Thyroid gland (tissue), 4 donors: ENCODE results near the gene TSPAN7. TPM values are rescaled to one million over a fixed set of nuclear protein-coding genes. Genes with fewer than 3 reads are reported as not detected.

Experiments
- DNase-seq, 2 donors: peaks; one replicate each; pipeline ENCODE4 v3.0.0-alpha.2; 2019
- H3K27ac ChIP-seq, 3 donors: fragments of 200-600 bp; sonication (generic); 1 replicate in 2 of 3; 2 replicates in 1 of 3; pipeline ENCODE4 v1.5.1; 2016 to 2019; ENCODE audit warnings: mild to moderate bottlenecking in 1 of 3, moderate library complexity in 1 of 3
- H3K27me3 ChIP-seq: fragments of 200-600 bp; sonication (generic); one replicate; pipeline ENCODE4 v1.5.1; 2019
- H3K36me3 ChIP-seq, 2 donors: fragments of 200-600 bp; sonication (generic); one replicate each; pipeline ENCODE4 v1.5.1; 2016 to 2019
- H3K4me1 ChIP-seq, 2 donors: fragments of 200-600 bp; sonication (generic); one replicate each; pipeline ENCODE4 v1.5.1; 2017 to 2019
- H3K4me3 ChIP-seq, 3 donors: fragments of 200-600 bp; sonication (generic); replicated peaks in 1 of 3; 1 replicate in 2 of 3; 2 replicates in 1 of 3; pipeline ENCODE4 v1.5.1; 2016; ENCODE audit warnings: mild to moderate bottlenecking in 1 of 3
- H3K9me3 ChIP-seq: fragments of 200-600 bp; sonication (generic); one replicate; pipeline ENCODE4 v1.5.1; 2017
- POLR2A ChIP-seq, 2 donors: fragments of 450-650 bp; IDR thresholded peaks; one replicate each; pipeline ENCODE4 v1.6.1; 2017; ENCODE audit warnings: antibody characterized with exemption in 2 of 2, mild to moderate bottlenecking in 2 of 2, moderate library complexity in 1 of 2
- WGBS, 2 donors: methylation state at CpG; one replicate each; pipeline ENCODE4 v1.1.5; 2017; 5-methylcytosine and 5-hydroxymethylcytosine counted together
- intact Hi-C: fragments of 100-400 bp; cut with DNase I; formaldehyde crosslinking; loops from one replicate; pipeline ENCODE4 v1.15.1; 2023
- total RNA-seq, 4 donors: library from RNA; depleted of rRNA; stranded (reverse); fragments of >200 nt; gene quantifications; one replicate each; pipeline ENCODE4 v1.2.3, GENCODE V29; 2016
- TF ChIP-seq, protein P1 (sequence below), 6 experiments: fragments of 200-600 bp in 3 of 6; fragments of 450-650 bp in 3 of 6; sonication (generic) in 3 of 6; IDR thresholded peaks; one replicate each; pipeline ENCODE4 v1.5.1; 2016 to 2019; ENCODE audit warnings: antibody characterized with exemption in 6 of 6, mild to moderate bottlenecking in 2 of 6, inconsistent platforms in 1 of 6, moderate library complexity in 1 of 6

Gene TSPAN7
- total RNA-seq, 4 donors from 2014 or later: 38.1 to 66.2 (median 55.2) TPM

DNA sequence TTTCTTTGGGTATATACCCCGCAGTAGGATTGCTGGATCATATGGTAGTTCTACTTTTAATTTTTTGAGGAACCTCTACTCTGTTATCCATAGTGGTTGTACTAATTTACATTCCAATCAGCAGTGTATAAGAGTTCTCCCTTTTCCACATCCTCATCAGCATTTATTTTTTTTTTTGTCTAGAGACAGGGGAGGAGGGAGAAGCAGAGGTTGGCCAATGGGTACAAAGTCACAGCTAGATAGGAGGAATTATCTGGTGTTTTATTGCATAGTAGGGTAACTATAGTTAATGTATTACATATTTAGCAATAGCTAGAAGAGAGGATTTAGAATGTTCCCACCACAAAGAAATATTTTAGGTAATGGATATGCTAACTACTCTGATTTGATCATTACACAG lies 107.4 kb downstream of the TSPAN7 start:
- Histone ChIP-seq H3K4me3 (no peak overlapping the region), H3K36me3 (no peaks in the 10 kb centered on the region), H3K27ac (no peak overlapping the region), H3K27me3 (no peaks in the 10 kb centered on the region), H3K9me3 (no peaks in the 10 kb centered on the region), H3K4me1 (no peaks in the 10 kb centered on the region)
- DNase-seq: no peak
- 100% methylated on average over 1 of the region's 1 CpG for WGBS, 2 donors
- intact Hi-C loops: no loop called here
- TF ChIP-seq, protein P1, sequence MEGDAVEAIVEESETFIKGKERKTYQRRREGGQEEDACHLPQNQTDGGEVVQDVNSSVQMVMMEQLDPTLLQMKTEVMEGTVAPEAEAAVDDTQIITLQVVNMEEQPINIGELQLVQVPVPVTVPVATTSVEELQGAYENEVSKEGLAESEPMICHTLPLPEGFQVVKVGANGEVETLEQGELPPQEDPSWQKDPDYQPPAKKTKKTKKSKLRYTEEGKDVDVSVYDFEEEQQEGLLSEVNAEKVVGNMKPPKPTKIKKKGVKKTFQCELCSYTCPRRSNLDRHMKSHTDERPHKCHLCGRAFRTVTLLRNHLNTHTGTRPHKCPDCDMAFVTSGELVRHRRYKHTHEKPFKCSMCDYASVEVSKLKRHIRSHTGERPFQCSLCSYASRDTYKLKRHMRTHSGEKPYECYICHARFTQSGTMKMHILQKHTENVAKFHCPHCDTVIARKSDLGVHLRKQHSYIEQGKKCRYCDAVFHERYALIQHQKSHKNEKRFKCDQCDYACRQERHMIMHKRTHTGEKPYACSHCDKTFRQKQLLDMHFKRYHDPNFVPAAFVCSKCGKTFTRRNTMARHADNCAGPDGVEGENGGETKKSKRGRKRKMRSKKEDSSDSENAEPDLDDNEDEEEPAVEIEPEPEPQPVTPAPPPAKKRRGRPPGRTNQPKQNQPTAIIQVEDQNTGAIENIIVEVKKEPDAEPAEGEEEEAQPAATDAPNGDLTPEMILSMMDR (IDR thresholded peaks at IDR 0.05): no peak
- no peak for TF ChIP-seq POLR2A (IDR thresholded peaks at IDR 0.05)

DNA sequence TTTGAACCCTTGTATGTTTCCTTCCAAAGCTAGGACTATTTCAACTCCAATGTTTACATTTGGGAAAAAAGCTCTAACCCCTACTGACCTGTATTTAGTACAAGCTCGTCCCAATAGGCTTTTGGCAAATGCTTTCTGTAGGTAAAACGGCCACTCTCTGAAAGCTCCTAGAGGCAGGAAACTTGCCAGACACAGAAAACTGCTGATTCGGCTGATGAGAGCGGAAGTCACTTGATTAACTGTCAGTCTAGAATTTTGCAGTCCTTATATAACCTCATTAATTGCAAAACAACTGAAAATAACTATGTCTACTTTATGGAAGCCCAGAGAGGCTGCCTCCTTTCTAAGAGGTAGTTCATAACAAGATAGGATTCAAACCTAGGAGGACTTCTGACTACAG lies 108.1 kb downstream of the TSPAN7 start:
- no peaks in the 10 kb centered on the region for H3K4me1 ChIP-seq
- no peaks in the 10 kb centered on the region for H3K9me3 ChIP-seq
- no peak overlapping the region for H3K27ac ChIP-seq
- no peaks in the 10 kb centered on the region for H3K36me3 ChIP-seq
- TF ChIP-seq, protein P1 (IDR thresholded peaks at IDR 0.05): no peak
- TF ChIP-seq POLR2A (IDR thresholded peaks at IDR 0.05): no peak
- intact Hi-C loops: no loop called here
- no peaks in the 10 kb centered on the region for H3K27me3 ChIP-seq
- no peak for DNase-seq
- no peak overlapping the region for H3K4me3 ChIP-seq
- WGBS, 2 donors: 48 to 57% methylated on average over 4 of the region's 4 CpGs

DNA sequence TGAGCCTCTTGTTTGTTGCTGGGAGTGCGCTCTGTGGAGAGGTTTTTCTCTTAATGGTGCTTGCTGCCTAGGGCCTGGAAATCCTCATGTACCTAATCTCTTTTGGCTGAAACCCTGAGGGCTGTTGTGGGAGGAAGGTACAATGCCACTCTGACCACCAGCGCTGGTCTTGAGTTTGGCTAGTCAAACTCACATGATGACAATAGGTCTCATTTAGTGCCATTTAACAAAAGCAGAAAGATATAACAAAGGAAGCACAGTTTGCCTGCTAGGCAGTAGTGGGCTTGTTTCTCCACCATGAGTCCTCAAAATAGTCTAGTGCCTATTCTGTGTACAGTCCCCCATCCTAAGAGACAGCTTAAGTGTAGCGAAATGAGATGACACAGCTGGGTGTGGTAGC lies 111.3 kb downstream of the TSPAN7 start:
- no peak for TF ChIP-seq POLR2A (IDR thresholded peaks at IDR 0.05)
- TF ChIP-seq, protein P1 (IDR thresholded peaks at IDR 0.05): no peak
- Histone ChIP-seq H3K36me3 (no peaks in the 10 kb centered on the region), H3K4me3 (no peak overlapping the region), H3K27me3 (no peaks in the 10 kb centered on the region), H3K9me3 (no peaks in the 10 kb centered on the region), H3K4me1 (no peaks in the 10 kb centered on the region), H3K27ac (no peak overlapping the region)
- 96 to 100% methylated on average over 2 to 3 of the region's 3 CpGs for WGBS, 2 donors
- intact Hi-C loops: no loop called here
- no peak for DNase-seq

DNA sequence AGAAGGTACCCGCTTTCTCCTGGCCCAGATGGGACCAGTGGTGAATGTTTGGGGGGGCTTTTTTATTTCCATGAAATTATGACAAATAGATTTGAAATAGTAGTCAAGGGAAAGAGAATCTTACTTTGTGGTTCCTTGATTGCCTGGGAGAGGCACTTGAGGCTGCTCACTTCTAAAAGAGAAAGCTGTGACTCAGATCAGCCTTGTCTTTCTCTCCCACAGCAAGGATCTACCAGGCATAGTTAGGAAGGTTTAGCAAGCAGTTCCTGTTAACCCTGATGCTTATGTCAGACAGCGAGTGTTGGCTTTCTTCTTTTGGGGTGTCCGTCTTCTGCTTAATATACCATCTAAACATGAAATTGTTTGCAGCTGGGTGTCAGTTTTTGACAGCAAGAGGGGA lies 114.5 kb downstream of the TSPAN7 start:
- no peaks in the 10 kb centered on the region for H3K9me3 ChIP-seq
- DNase-seq: no peak
- intact Hi-C loops: no loop called here

DNA sequence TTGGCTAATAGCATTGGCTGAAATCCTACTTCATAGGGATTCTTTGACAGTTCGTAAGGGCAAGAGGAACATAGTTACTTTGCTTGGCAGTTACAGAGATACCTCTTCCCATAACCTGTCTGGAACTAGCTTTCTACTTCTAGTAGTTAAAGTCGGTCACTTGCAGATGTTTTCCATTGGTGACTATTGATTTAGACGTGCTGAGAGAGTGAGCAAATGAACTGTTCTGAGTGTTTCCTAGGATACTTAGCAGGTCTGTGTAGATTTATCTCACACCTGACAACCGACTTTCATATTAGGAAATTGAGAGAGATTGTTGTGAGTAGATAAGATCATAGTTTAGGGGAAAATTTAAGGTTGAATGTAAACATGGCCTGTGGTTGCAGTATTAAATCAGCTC lies 116.8 kb downstream of the TSPAN7 start:
- DNase-seq: no peak
- H3K9me3 ChIP-seq: no peaks in the 10 kb centered on the region
- H3K27me3 ChIP-seq: no peaks in the 10 kb centered on the region
- WGBS, 2 donors: 84 to 86% methylated on average over 4 of the region's 4 CpGs
- no peak for TF ChIP-seq POLR2A (IDR thresholded peaks at IDR 0.05)
- TF ChIP-seq, protein P1 (IDR thresholded peaks at IDR 0.05): no peak
- intact Hi-C loops: no loop called here
- H3K4me3 ChIP-seq: no peak overlapping the region
- no peak overlapping the region for H3K27ac ChIP-seq
- H3K36me3 ChIP-seq: no peaks in the 10 kb centered on the region
- no peaks in the 10 kb centered on the region for H3K4me1 ChIP-seq

More for the DNA sequence above, 114.5 kb downstream of the TSPAN7 start:
- WGBS, 2 donors: 86 to 92% methylated on average over 3 of the region's 3 CpGs
- no peak for TF ChIP-seq POLR2A (IDR thresholded peaks at IDR 0.05)
- TF ChIP-seq, protein P1 (IDR thresholded peaks at IDR 0.05): no peak
- H3K36me3 ChIP-seq: no peaks in the 10 kb centered on the region
- H3K27me3 ChIP-seq: no peaks in the 10 kb centered on the region
- H3K27ac ChIP-seq: no peak overlapping the region
- no peaks in the 10 kb centered on the region for H3K4me1 ChIP-seq
- H3K4me3 ChIP-seq: no peak overlapping the region
